ENCODE results near the gene CACNA2D3. TPM values are rescaled to one million over a fixed set of nuclear protein-coding genes. Genes with fewer than 3 reads are reported as not detected.
A peak's percentile ranks its signal among the peaks of the same experiment; 100 is the strongest.

The CACNA2D3 gene
- total RNA-seq: 21.2 TPM
- long read RNA-seq, partial matches to known transcripts: 6 of 26 reads
- long read RNA-seq, other reads (novel, unspliced or antisense): 20 of 26 reads

- no peak for TF ChIP-seq CTCF (IDR thresholded peaks at IDR 0.05; ENCODE audit: borderline replicate concordance)
- intact Hi-C loops (cut with micrococcal nuclease): loop anchor here (10.0 kb wide), 1 partner anchor 168 kb away; no protein-coding TSS in a partner anchor
- Histone ChIP-seq H3K36me3 (no peaks in the 10 kb centered on the region), H3K9me3 (replicated peaks) (no peaks in the 10 kb centered on the region), H3K27ac (replicated peaks) (peak within 1 kb of the TSS; percentile 91), H3K4me3 (peak within 1 kb of the TSS; percentile 77), H3K4me1 (peaks cover 40% of the 10 kb centered on the region), H3K27me3 (ENCODE audit: low read depth) (peaks cover 50% of the 10 kb centered on the region)
- peak; percentile 72 for DNase-seq
Observed at GRCh38 chr3:54122324-54123002, at the start of gene CACNA2D3. CACNA2D3 (plus strand) TSS chr3:54122552.

DNA sequence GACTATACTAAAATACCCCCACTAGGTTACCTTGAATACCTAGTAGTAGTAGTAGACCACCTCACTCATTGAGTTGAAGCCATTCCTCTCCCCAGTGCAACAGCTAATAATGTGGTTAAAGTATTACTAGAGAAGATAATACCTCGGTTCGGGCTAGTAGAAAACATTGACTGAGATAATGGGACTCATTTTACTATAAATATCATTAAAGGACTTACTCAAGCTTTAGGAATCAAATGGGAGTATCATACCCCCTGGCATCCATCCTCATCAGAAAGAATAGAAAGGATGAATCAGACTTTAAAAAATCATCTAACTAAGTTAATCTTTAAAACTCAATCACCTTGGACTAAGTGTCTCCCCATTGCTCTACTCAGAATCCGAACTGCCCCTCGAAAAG, 49.0 kb upstream of the CACNA2D3 start:
- H3K27me3 ChIP-seq (ENCODE audit: low read depth): peaks cover 27% of the 10 kb centered on the region
- peaks cover 20% of the 10 kb centered on the region for H3K9me3 ChIP-seq (replicated peaks)
- no peak overlapping the region for H3K27ac ChIP-seq (replicated peaks)
- no peaks in the 10 kb centered on the region for H3K36me3 ChIP-seq
- no peak overlapping the region for H3K4me3 ChIP-seq
- TF ChIP-seq CTCF (IDR thresholded peaks at IDR 0.05; ENCODE audit: borderline replicate concordance): no peak
- intact Hi-C loops (cut with micrococcal nuclease): no loop called here
- H3K4me1 ChIP-seq: no peaks in the 10 kb centered on the region
- no peak for DNase-seq

GRCh38 chr3:54079314-54079713, 43.0 kb upstream of the CACNA2D3 start:
- no peak overlapping the region for H3K27ac ChIP-seq (replicated peaks)
- intact Hi-C loops (cut with micrococcal nuclease): no loop called here
- no peaks in the 10 kb centered on the region for H3K9me3 ChIP-seq (replicated peaks)
- no peaks in the 10 kb centered on the region for H3K4me1 ChIP-seq
- DNase-seq: no peak
- H3K4me3 ChIP-seq: no peak overlapping the region
- H3K36me3 ChIP-seq: no peaks in the 10 kb centered on the region
- H3K27me3 ChIP-seq (ENCODE audit: low read depth): peaks cover 39% of the 10 kb centered on the region
- no peak for TF ChIP-seq CTCF (IDR thresholded peaks at IDR 0.05; ENCODE audit: borderline replicate concordance)

DNA sequence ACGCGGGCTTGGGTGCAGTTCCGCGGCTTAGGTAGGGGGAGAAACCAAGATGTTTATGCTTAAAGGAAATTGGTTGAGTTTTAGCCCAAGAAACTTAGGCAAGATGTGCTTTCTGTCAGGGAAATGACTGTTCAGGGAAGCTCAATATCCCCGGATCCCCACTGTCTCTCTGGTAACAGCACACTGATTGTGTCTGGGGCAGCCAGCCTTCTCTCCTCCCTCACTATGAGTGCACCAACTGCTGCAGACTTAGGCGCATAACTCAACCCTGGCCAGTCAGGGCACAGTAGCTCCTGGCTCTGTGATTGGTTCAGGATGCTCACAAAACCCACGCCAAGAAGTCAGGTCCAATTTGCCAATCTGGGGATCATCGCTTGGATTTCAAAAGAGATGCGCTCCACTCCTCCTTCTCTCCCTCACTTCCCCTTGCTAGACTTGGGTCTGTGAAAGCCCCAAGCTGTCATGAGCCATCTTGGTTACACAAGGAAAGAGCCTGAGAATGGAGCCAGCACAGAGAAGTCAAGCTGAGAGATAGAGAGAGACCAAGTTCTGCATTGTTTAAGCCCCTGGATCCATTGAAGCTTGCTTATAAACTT, 42.5 kb upstream of the CACNA2D3 start:
- intact Hi-C loops (cut with micrococcal nuclease): no loop called here
- peaks cover 41% of the 10 kb centered on the region for H3K27me3 ChIP-seq (ENCODE audit: low read depth)
- H3K9me3 ChIP-seq (replicated peaks): no peaks in the 10 kb centered on the region
- H3K4me3 ChIP-seq: no peak overlapping the region
- no peaks in the 10 kb centered on the region for H3K4me1 ChIP-seq
- no peak for TF ChIP-seq CTCF (IDR thresholded peaks at IDR 0.05; ENCODE audit: borderline replicate concordance)
- no peaks in the 10 kb centered on the region for H3K36me3 ChIP-seq
- DNase-seq: no peak
- no peak overlapping the region for H3K27ac ChIP-seq (replicated peaks)

DNA sequence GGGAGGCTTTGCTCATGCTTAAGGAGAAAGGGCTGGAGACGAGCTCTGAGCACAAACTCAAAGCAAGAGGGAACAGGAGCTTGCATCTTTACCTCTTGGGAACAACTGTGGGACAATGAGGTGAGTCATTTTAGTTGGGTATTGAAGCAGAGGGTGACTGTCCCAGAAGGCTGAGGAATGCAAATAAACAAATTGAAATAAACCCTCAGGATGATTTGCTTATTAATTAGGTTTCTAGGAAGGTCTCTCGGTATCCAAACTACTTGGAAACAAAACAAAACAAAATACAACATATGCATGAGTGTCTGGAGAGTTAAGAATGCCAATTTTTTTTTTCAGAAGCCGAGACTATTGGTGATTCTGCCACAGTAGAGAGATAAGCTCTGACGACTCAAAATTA, 38.4 kb upstream of the CACNA2D3 start:
- no peak overlapping the region for H3K27ac ChIP-seq (replicated peaks)
- no peak for TF ChIP-seq CTCF (IDR thresholded peaks at IDR 0.05; ENCODE audit: borderline replicate concordance)
- H3K4me3 ChIP-seq: no peak overlapping the region
- intact Hi-C loops (cut with micrococcal nuclease): no loop called here
- no peak for DNase-seq
- no peaks in the 10 kb centered on the region for H3K36me3 ChIP-seq
- no peaks in the 10 kb centered on the region for H3K9me3 ChIP-seq (replicated peaks)
- H3K27me3 ChIP-seq (ENCODE audit: low read depth): peaks cover 74% of the 10 kb centered on the region
- peaks cover 7% of the 10 kb centered on the region for H3K4me1 ChIP-seq
